HepG2 (cell line): ENCODE measurements around the gene EIF2B1. TPM values are rescaled to one million over a fixed set of nuclear protein-coding genes. Genes with fewer than 3 reads are reported as not detected.

Experiments used
- CBX2 ChIP-seq, 2 experiments: fragments of 200-600 bp in 1 of 2; sonication (generic); formaldehyde crosslinking in 1 of 2; IDR thresholded peaks; 2 replicates each; pipeline versions ENCODE4 v1.7.0 to v1.8.1; 2018 to 2022; ENCODE audit warnings: low read depth in 2 of 2, low read length in 1 of 2, mild to moderate bottlenecking in 1 of 2, missing genetic modification reagents in 1 of 2
- PITX1 ChIP-seq: sonication (generic); formaldehyde crosslinking; IDR thresholded peaks from 2 replicates; pipeline ENCODE4 v1.5.1; 2020; ENCODE audit warnings: mild to moderate bottlenecking, missing genetic modification reagents
- ZKSCAN8 ChIP-seq: IDR thresholded peaks from 2 replicates; pipeline ENCODE4 v1.6.1; 2016; ENCODE audit warnings: borderline replicate concordance, missing genetic modification reagents, missing compliant biosample characterization
- ZNF101 ChIP-seq: sonication (generic); formaldehyde crosslinking; IDR thresholded peaks from 2 replicates; pipeline ENCODE4 v1.4.0; 2020; ENCODE audit warnings: mild to moderate bottlenecking, low read depth, missing genetic modification reagents, borderline replicate concordance
- ZNF501 ChIP-seq: sonication (generic); formaldehyde crosslinking; IDR thresholded peaks from 2 replicates; pipeline ENCODE4 v1.5.1; 2020; ENCODE audit warnings: mild to moderate bottlenecking, moderate library complexity, missing genetic modification reagents
- ZNF572 ChIP-seq: sonication (generic); formaldehyde crosslinking; IDR thresholded peaks from 2 replicates; pipeline ENCODE4 v1.5.1; 2020; ENCODE audit warnings: mild to moderate bottlenecking, missing genetic modification reagents
- ZNF687 ChIP-seq: sonication (generic); formaldehyde crosslinking; IDR thresholded peaks from 2 replicates; pipeline ENCODE4 v1.5.1; 2020; ENCODE audit warnings: mild to moderate bottlenecking, missing genetic modification reagents, moderate library complexity
- ZSCAN25 ChIP-seq: sonication (generic); formaldehyde crosslinking; IDR thresholded peaks from 2 replicates; pipeline ENCODE4 v1.8.0; 2022; ENCODE audit warnings: mild to moderate bottlenecking, missing genetic modification reagents
- ZSCAN31 ChIP-seq: sonication (generic); formaldehyde crosslinking; IDR thresholded peaks from 2 replicates; pipeline ENCODE4 v1.5.0; 2020; ENCODE audit warnings: low read depth, mild to moderate bottlenecking, missing genetic modification reagents
- polyA plus RNA-seq, 8 experiments: library from polyadenylated mRNA; depleted of rRNA in 3 of 8; stranded (reverse) in 7 of 8; unstranded in 1 of 8; fragments of >200 nt; fragmentation: Illumina TruSeq in 4 of 8; extraction: Trizol in 4 of 8; gene quantifications; 2 replicates each; pipeline versions ENCODE4 v1.2.1 to v1.2.3, GENCODE V29; 2011 to 2016; ENCODE audit warnings: low read depth in 4 of 8, missing spikeins in 1 of 8, mixed read lengths in 1 of 8; ENCODE audit not compliant: insufficient read depth in 1 of 8
- total RNA-seq, 5 experiments: library from RNA; depleted of rRNA; stranded (reverse); fragments of >200 nt; fragmentation: Illumina TruSeq; extraction: Trizol; gene quantifications; 2 replicates each; pipeline ENCODE4 v1.2.3, GENCODE V29; 2016; ENCODE audit warnings: low read depth in 1 of 5
- TF ChIP-seq, protein P1 (sequence below): sonication (generic); formaldehyde crosslinking; IDR thresholded peaks from 2 replicates; pipeline ENCODE4 v1.4.0; 2020; ENCODE audit warnings: missing genetic modification reagents

Gene EIF2B1
- total and polyA plus RNA-seq, 2 of the 13 experiments (the other 11 are each of a cell fraction or from before 2014, with no cell fraction given), result 18.7 to 37.4 TPM

DNA sequence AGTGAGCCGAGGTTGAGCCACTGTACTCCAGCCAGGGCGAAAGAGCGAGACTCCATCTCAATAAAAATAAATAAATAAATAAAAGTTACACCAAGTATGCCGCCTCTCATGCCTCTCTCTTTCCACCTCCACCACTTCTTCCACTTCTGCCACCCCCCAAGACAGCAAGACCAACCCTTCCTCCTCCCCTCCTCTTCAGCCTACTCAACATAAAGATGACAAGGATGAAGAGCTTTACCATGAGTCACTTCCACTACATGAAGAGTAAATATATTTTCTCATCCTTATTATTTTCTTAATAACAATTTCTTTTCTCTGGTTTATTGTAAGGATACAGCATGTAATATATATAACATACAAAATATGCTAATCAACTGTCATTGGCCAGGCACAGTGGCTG, 52.7 kb downstream of the EIF2B1 start (continued):
- TF ChIP-seq ZNF687 (CRISPR knock-in tag) (no peak), ZKSCAN8 (no peak), ZNF572 (CRISPR knock-in tag) (no peak), CBX2 (IDR thresholded peaks at IDR 0.05; ENCODE audit: low read depth, low read length) (no peak), CBX2 (CRISPR knock-in tag; IDR thresholded peaks at IDR 0.05; ENCODE audit: low read depth) (no peak), ZSCAN25 (CRISPR knock-in tag) (no peak), ZSCAN31 (CRISPR knock-in tag) (no peak), ZNF501 (no peak), PITX1 (no peak), ZNF101 (CRISPR knock-in tag) (no peak)
- TF ChIP-seq, protein P1, sequence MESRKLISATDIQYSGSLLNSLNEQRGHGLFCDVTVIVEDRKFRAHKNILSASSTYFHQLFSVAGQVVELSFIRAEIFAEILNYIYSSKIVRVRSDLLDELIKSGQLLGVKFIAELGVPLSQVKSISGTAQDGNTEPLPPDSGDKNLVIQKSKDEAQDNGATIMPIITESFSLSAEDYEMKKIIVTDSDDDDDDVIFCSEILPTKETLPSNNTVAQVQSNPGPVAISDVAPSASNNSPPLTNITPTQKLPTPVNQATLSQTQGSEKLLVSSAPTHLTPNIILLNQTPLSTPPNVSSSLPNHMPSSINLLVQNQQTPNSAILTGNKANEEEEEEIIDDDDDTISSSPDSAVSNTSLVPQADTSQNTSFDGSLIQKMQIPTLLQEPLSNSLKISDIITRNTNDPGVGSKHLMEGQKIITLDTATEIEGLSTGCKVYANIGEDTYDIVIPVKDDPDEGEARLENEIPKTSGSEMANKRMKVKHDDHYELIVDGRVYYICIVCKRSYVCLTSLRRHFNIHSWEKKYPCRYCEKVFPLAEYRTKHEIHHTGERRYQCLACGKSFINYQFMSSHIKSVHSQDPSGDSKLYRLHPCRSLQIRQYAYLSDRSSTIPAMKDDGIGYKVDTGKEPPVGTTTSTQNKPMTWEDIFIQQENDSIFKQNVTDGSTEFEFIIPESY, result no peak
